Activated B cell treated with CpG ODN at 0.5 μM for 24 hours (primary cell): Measurements from ENCODE around the gene HOXB8. TPM values are rescaled to one million over a fixed set of nuclear protein-coding genes. Genes with fewer than 3 reads are reported as not detected.

ENCODE experiments used
- ATAC-seq: fragments of 200-7000 bp; cut with Tn5 transposase; one replicate; pipeline ENCODE4 v1.10.0; 2021; ENCODE audit warnings: low read depth, mild to moderate bottlenecking, moderate library complexity
- CTCF ChIA-PET: fragments of 350-600 bp; sonication (Branson Sonifier 250); formaldehyde crosslinking; loops from one replicate; lab custom pipeline; 2021; ENCODE audit warnings: antibody characterized with exemption; lab: Charles Lee
- POLR2A ChIA-PET: fragments of 350-600 bp; sonication (Branson Sonifier 250); formaldehyde crosslinking; loops from one replicate; lab custom pipeline; 2021; ENCODE audit warnings: antibody characterized with exemption; lab: Charles Lee
- DNase-seq: peaks from one replicate; pipeline ENCODE4 v3.0.0; 2022
- H3K27ac Mint-ChIP-seq: one replicate; pipeline ENCODE4 v1.8.0; 2020; ENCODE audit warnings: mixed read lengths
- H3K27me3 Mint-ChIP-seq: one replicate; pipeline ENCODE4 v1.8.0; 2021; ENCODE audit warnings: mixed read lengths
- H3K36me3 Mint-ChIP-seq: one replicate; pipeline ENCODE4 v1.8.0; 2021; ENCODE audit warnings: low read depth, mixed read lengths
- H3K4me1 Mint-ChIP-seq: one replicate; pipeline ENCODE4 v1.8.0; 2021; ENCODE audit warnings: mixed read lengths
- H3K4me3 Mint-ChIP-seq: one replicate; pipeline ENCODE4 v1.8.0; 2020; ENCODE audit warnings: mild to moderate bottlenecking, mixed read lengths
- H3K9me3 Mint-ChIP-seq: one replicate; pipeline ENCODE4 v1.8.0; 2020; ENCODE audit warnings: mixed read lengths
- CTCF ChIP-seq: fragments of 200-600 bp; IDR thresholded peaks from one replicate; pipeline ENCODE4 v1.8.0; 2022; ENCODE audit warnings: antibody characterized with exemption, mild to moderate bottlenecking
- intact Hi-C: fragments of 100-400 bp; cut with micrococcal nuclease; formaldehyde crosslinking; loops from one replicate; pipeline ENCODE4 v1.15.1; 2024
- total RNA-seq: library from RNA; stranded (reverse); gene quantifications from 2 replicates; pipeline ENCODE4 v1.2.3, GENCODE V29; 2022

The HOXB8 gene
- total RNA-seq, 1 donor from 2014 or later: not detected

GRCh38 chr17:48570325-48571023 lies 44.6 kb downstream of the HOXB8 start:
- no peak overlapping the region for H3K27ac Mint-ChIP-seq
- H3K4me1 Mint-ChIP-seq: peaks cover 6% of the 10 kb centered on the region
- H3K9me3 Mint-ChIP-seq: no peaks in the 10 kb centered on the region
- no peaks in the 10 kb centered on the region for H3K36me3 Mint-ChIP-seq
- DNase-seq (no peak), ATAC-seq (no peak)
- H3K27me3 Mint-ChIP-seq: peaks cover 20% of the 10 kb centered on the region
- ChIA-PET CTCF (no interaction called here), POLR2A (interaction anchor here (0.6 kb wide), 1 partner anchor 313 kb away, joined by 3 read pairs; no protein-coding TSS in a partner anchor)
- no peak for TF ChIP-seq CTCF
- no peak overlapping the region for H3K4me3 Mint-ChIP-seq
- intact Hi-C loops: no loop called here

- no peak for TF ChIP-seq CTCF
Measured at GRCh38 chr17:48569674-48570324, 45.3 kb downstream of the HOXB8 start.

GRCh38 chr17:48569240-48569582 lies 45.9 kb downstream of the HOXB8 start:
- ChIA-PET POLR2A (no interaction called here), CTCF (no interaction called here)
- intact Hi-C loops: no loop called here
- TF ChIP-seq CTCF: no peak
- no peak for DNase-seq
- Mint-ChIP-seq H3K4me1 (peaks cover 4% of the 10 kb centered on the region), H3K36me3 (no peaks in the 10 kb centered on the region), H3K9me3 (no peaks in the 10 kb centered on the region), H3K27me3 (peaks cover 25% of the 10 kb centered on the region), H3K27ac (no peak overlapping the region), H3K4me3 (no peak overlapping the region)
- no peak for ATAC-seq

More at GRCh38 chr17:48569674-48570324, 45.3 kb downstream of the HOXB8 start:
- H3K9me3 Mint-ChIP-seq: no peaks in the 10 kb centered on the region
- ATAC-seq (no peak), DNase-seq (no peak)
- intact Hi-C loops: no loop called here
- H3K27me3 Mint-ChIP-seq: peaks cover 22% of the 10 kb centered on the region
- H3K4me1 Mint-ChIP-seq: peaks cover 4% of the 10 kb centered on the region
- H3K27ac Mint-ChIP-seq: no peak overlapping the region
- H3K4me3 Mint-ChIP-seq: no peak overlapping the region
- no peaks in the 10 kb centered on the region for H3K36me3 Mint-ChIP-seq
- ChIA-PET POLR2A (interaction anchor here (0.6 kb wide), 1 partner anchor 313 kb away, joined by 3 read pairs; no protein-coding TSS in a partner anchor), CTCF (no interaction called here)

GRCh38 chr17:48568499-48569239 lies 46.4 kb downstream of the HOXB8 start:
- intact Hi-C loops: no loop called here
- H3K9me3 Mint-ChIP-seq: no peaks in the 10 kb centered on the region
- H3K27ac Mint-ChIP-seq: no peak overlapping the region
- no peak for DNase-seq
- peaks cover 4% of the 10 kb centered on the region for H3K4me1 Mint-ChIP-seq
- H3K4me3 Mint-ChIP-seq: peak overlapping the region; percentile 12
- TF ChIP-seq CTCF: no peak
- ATAC-seq: no peak
- CTCF ChIA-PET: interaction anchor here (1.1 kb wide), 1 partner anchor 20 kb away, joined by 3 read pairs; no protein-coding TSS in a partner anchor
- H3K27me3 Mint-ChIP-seq: peaks cover 25% of the 10 kb centered on the region
- POLR2A ChIA-PET: interaction anchor here (0.7 kb wide), 1 partner anchor 122 kb away, joined by 3 read pairs; no protein-coding TSS in a partner anchor
- H3K36me3 Mint-ChIP-seq: no peaks in the 10 kb centered on the region
